Measurements from ENCODE around the gene SYNE4.

DNA sequence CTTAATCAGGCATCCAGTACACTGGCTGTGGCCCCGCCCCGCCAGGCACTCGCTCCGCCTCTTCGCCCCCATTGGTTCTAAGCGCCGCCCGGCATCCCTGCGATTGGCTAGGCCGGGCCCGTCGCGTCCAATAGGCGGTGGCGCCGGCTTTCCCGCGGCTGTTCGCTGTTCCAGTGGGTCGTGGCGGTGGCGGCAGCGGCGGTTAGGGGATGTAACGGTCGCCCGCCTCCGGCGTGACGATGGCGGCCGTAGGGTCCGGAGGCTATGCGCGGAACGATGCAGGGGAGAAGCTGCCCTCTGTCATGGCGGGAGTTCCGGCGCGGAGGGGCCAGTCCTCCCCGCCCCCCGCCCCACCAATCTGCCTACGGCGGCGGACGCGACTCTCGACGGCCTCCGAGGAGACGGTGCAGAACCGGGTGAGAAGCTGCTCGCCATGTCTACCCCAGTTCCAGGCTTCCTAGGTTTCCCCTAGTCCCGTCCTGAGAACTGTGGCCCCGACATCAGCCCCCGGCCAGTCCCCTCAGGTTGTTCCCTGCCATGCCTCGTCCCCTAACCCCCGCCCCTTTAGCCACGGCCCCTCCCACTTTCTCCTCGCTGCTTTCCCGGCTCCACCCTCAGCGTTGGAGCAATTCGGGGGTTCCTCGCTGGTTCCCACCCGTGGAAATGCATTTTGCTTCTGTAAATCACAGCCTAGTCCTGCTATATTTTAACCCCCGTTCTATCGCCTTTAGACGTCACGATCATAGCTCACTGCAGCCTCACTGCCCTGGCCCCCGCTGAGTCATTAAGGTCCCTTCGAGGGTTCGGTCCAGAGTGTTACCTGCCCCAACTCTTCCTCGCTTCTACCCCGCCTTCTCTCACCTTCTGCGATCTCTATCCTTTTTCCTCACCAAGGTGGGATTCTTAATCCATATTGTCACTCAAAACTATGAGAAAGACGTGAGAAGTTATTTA lies 46.4 kb upstream of the SYNE4 start, which contains the start of gene WDR62:
- TF ChIP-seq, protein P1, sequence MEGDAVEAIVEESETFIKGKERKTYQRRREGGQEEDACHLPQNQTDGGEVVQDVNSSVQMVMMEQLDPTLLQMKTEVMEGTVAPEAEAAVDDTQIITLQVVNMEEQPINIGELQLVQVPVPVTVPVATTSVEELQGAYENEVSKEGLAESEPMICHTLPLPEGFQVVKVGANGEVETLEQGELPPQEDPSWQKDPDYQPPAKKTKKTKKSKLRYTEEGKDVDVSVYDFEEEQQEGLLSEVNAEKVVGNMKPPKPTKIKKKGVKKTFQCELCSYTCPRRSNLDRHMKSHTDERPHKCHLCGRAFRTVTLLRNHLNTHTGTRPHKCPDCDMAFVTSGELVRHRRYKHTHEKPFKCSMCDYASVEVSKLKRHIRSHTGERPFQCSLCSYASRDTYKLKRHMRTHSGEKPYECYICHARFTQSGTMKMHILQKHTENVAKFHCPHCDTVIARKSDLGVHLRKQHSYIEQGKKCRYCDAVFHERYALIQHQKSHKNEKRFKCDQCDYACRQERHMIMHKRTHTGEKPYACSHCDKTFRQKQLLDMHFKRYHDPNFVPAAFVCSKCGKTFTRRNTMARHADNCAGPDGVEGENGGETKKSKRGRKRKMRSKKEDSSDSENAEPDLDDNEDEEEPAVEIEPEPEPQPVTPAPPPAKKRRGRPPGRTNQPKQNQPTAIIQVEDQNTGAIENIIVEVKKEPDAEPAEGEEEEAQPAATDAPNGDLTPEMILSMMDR (IDR thresholded peaks at IDR 0.05), result no peak
- TF ChIP-seq EZH2 (IDR thresholded peaks at IDR 0.05), result no peak
- TF ChIP-seq EZH2phosphoT487 (IDR thresholded peaks at IDR 0.05), result no peak
